ENCODE measurements around the gene COL6A2.

COL6A2 gene

DNA sequence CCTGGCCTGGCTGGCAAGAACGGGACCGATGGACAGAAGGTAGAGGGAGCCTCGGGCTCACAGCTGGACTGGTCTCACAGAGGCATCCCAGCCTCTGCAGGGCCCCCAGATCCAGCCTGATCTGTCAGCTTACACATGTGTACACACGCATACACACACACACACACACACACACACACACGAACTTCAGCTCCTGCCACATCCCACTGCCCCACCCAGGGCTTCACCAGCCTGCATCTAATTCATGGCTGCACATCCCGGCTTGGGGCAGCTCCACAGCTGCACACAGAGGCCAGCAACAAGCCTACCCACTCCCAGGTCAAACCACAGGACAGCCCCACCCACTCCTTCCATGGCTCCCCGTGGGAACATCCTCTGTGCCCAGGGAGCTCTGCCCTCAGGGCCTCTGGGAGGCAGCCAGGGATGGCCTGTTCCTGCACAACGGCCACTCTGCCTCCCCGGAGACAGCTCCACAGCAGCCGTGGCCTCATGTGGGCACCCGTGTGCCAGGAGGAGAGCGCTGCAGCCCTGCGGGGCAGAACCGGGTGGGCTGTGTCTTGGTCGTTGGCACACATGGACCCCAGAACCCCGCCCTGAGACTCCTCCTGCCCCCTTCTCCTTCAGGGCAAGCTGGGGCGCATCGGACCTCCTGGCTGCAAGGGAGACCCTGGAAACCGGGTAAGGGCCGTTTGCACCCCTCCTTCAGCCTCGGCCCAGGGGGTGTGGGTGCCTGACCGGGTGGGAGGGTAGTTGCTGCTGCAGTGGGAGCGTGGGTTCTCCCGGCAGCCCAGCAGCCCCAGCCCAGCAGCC lies 19.1 kb downstream of the COL6A2 start:
- DNase-seq: no peak

DNA sequence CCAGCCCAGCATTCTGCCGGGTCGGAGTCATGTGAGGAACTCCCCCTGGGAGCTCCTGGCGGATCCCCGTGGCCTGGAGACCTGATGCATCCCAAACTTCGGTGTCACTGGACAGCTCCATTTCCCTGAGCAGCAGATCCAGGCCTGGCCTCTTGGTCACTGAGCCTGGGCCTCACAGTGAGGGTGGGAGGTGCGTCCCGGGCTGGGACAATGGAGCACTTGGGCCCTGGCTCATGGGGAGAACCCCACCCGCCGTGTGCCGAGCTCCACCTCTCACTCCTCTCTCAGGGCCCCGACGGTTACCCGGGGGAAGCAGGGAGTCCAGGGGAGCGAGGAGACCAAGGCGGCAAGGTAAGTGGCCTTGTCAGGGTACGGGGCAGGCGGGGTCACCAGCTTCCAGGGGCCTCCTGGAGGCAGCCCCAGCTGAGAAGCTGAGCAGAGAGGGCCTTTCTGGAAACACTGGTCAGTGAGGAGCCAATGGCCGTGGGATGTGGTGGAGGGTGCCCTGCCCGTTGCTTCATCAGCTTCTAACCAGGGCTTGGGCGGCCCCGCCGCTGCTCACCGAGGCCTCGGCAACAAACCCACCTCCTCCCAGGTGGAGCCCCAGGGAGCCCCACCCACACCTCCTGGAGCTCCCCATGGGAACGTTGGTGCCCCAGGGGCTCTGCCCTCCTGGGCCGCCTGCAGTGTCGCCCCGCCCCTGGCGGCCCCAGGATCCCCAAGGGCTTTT lies 19.8 kb downstream of the COL6A2 start:
- no peak for DNase-seq

DNA sequence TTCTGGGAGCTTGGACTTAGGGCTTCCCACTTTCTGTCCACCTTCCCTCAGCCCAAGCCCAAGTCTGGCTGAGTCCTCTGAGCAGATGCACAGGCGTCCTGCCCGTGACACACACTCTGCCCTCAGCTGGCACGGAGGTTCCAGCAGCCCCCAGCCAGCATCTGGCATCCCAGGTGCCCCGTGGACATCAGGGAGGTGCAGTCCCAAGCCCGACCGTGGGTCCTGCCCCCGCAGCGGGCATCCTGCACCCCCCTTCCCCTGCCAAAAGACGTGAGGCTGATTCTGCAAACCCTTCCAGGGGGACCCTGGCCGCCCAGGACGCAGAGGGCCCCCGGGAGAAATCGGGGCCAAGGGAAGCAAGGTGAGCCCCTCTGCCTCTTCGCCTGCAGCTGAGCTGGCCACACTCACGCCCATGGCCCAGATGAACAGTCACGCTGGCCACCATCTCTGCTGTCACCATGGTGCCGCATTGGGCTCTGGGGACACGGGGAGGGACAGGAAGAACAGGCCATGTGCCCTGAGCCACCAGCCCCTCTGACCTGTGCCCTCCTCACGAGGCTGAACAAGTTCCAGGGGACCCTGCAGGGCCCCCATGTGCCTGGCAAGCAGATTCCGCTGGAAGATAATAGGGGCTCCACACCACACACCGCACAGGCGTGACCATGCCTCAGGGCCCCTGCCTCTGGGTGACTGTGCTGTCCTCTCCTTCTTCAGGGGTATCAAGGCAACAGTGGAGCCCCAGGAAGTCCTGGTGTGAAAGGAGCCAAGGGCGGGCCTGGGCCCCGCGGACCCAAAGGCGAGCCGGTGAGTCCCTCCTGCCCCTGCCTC lies 20.6 kb downstream of the COL6A2 start:
- DNase-seq: no peak

DNA sequence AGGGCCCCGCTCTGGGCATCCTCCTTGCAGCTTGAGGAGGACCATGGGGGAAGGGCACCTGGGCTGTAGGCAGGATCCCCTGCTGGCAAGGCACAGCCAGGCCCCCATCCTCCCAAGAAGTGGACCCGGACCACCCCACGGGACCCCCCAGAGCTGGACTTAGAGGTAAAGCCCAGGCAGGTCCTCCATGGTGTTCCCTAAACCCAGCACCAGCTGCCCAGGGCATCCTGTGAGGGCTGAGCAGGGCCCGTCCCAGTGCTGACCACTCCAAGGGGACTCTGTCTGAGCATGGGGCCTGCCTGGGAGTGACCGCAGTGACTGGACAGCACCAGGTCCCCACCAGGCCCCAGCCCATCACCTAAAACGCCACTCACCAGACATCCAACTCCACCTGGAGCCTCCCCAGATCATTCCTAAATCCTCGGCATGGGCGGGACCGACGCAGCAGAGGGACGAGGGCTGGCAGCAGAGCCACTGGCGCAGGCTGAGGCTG lies 21.3 kb downstream of the COL6A2 start:
- no peak for DNase-seq

DNA sequence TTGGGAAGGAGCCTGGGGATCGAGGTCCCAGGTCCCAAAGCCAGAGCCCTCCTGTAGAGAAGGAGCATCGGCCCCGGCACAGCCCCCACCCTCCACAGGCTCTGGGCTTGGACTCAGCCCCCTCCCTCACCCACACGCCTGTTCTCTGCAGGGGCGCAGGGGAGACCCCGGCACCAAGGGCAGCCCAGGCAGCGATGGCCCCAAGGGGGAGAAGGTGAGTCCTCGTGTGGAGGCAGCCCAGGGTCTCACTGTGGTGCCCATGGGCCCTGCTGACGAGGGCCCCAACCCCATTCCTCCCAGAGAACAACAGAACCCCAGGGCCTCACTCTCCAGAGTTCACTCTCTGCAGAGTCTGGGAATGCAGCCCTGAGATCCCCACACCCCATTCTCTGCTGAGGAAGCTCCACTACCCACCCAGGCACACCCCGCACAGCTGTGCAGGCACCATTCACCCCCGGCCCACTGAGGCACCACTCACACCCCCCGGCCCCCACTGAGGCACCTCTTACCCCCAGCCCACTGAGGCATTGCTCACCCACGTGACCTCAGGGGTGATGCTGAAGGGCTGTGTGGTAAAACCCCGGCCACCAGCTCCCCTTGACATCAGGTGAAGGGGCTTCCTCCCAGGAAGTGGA lies 21.8 kb downstream of the COL6A2 start:
- DNase-seq: no peak

DNA sequence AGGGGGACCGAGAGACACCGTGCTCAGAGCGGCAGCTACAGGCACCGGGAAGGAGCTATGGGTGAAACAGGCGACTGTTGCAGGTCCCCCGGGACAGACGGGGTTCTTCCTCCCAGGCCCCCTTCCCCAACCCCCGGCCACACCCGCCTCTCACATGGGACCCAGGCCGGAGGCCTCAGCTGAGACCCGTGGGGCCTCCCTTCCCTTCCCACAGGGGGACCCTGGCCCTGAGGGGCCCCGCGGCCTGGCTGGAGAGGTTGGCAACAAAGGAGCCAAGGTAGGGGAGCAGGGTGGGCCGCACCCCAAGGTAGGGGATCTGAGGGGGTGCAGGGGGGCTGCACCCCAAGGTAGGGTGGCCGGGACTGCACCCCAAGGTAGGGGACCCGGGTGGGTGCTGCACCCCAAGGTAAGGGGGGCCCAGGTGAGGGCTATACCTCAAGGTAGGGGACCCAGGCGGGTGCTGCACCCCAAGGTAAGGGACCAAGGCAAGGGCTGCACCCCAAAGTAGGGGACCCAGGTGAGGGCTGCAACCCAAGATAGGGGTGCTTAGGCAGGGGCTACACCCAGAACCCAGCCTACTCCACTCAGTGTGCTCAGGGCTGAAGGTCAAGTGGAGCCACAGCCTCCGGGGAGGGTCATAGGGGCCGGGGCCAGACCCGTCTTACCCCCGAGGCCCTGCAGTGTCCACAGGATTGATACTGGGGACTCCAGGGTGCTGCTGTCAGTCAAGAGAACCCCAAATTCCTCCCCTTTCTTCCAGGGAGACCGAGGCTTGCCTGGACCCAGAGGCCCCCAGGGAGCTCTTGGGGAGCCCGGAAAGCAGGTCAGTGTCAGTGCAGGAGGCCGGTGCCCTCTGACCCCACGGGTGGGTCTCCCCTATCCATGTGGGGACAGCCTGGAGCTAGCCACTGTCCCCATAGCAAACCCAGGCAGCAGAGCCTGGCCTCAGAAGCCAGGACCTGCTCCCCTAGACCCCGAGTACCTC lies 22.7 kb downstream of the COL6A2 start:
- DNase-seq: no peak

DNA sequence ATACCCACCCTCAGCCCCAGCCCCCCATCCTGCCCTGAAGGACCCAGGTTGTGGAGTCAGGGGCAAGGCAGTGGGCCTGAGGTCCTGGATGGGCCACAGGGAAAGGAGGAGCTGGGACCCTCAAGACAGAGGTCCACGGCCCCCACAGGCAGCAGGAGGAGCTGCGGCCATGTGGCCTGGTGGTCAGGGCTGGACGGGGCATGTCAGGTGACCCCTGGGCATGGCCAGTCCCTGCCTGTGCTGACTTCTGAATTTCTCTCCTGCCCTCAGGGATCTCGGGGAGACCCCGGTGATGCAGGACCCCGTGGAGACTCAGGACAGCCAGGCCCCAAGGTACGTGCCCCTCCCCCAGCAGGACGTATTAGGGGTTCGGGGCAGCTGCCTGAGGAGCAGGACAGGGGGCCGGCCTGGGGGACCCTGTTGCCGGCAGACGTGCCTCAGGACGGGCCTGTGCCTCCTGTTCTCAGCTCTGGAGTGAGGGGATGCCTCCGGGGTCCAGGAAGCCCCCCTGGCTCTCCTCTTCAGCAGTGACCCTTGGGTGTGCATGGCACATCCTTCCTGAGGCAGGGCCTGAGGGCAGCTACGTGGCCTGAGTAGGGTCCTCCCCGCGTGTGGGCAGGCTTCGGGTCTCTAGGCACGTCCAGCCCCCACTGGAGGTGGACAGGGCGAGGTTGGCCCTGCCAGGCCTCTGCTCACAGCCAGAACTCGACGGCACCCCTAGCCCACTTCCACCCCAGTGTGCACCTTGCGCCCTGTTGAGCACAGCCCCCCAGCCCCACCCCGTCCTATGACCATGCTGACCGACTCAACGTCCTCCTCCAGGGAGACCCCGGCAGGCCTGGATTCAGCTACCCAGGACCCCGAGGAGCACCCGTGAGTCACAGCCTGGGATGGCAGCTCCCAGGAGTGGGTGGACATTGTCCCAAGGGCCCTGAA lies 23.6 kb downstream of the COL6A2 start:
- no peak for DNase-seq

DNA sequence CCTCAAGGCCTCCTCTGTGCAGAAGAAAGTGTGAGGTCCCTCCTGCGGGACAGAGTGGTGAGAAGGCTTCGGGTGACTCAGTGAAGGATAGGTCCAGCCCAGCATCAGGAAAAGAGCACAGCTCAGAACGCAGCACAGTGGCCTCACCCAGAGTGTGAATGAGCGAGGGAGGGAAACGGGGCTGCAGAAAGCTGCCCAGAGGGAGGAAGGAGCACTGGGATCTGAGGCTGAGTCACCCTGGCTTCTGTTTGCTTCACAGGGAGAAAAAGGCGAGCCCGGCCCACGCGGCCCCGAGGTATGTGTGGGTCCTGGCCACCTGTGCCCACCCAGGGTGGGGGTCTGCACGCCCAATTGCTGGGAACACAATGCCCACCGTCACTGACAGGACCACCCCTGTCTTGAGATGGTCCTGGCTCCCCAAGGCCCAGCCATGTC lies 24.3 kb downstream of the COL6A2 start:
- no peak for DNase-seq

DNA sequence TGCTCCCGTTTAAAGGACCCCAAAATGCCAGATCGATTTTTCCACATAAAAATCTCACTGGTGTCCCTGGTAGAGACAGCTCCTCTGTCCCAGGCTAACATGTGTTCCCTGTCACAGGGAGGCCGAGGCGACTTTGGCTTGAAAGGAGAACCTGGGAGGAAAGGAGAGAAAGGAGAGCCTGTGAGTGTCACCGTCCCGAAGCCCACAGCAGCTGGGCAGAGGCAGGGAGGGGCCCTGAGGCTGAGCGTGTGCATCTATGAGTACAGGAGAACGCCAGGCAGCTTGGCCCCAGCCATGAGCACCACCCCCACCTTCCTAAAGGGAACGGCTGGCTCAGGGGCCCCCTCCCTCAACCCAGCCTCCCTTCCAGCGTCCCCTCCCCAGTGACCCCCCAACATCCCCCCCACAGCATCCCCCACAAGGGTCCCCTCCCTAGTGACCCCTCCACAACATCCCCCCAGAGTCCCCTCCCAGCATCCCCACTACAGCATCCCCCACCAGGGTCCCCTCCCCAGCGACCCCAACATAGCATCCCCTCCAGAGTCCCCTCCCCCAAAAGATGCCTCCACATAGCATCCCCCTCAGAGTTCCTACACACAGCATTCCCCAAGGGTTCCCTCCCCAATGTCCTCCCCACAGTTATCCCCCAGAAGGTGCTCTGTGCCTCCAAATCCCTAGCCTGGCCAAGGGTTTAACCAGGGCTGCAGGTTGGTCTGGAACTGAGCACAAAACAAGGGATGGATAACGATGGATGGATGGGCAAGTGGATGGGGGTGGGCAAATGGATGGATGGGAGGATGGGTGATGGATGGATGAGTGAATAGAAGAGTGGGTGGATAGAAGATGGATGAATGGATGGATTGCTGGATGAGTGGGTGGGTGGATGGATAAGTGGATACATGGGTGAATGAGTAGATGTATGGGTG lies 25.1 kb downstream of the COL6A2 start:
- DNase-seq: no peak

DNA sequence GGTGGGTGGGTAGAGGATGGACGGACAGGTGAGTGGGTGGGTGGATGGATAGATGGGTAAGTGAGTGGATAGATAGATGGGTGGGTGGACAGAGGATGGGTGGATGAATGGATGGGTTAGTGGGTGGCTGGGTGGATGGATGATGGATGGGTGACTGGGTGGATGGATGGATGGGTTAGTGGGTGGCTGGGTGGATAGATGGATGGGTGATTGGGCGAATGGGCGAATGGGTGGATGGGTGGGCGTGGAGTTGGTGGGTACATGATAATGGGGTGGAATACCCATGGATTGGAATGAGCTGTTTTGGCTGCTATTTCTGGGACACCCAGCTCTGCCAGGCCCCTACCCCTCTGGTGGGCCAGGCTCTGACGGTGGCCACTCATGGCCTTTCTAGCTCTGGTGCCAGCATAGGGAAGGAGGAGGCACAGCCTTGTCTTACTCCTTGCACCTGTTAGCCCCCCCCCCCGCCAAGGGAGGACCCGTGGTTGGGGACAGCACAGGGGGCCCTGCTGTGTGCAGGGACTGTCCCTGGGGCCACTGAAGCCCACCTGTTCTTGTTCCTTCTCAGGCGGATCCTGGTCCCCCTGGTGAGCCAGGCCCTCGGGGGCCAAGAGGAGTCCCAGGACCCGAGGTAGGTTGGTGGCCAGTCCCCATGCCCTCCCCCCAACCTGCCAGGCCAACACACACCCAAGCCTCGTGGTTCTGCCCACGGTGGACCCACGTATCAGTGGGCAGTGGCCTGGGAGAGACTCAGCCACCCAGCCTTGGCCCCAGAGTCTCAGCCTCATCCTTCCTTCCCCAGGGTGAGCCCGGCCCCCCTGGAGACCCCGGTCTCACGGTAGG lies 26.4 kb downstream of the COL6A2 start:
- DNase-seq: no peak

DNA sequence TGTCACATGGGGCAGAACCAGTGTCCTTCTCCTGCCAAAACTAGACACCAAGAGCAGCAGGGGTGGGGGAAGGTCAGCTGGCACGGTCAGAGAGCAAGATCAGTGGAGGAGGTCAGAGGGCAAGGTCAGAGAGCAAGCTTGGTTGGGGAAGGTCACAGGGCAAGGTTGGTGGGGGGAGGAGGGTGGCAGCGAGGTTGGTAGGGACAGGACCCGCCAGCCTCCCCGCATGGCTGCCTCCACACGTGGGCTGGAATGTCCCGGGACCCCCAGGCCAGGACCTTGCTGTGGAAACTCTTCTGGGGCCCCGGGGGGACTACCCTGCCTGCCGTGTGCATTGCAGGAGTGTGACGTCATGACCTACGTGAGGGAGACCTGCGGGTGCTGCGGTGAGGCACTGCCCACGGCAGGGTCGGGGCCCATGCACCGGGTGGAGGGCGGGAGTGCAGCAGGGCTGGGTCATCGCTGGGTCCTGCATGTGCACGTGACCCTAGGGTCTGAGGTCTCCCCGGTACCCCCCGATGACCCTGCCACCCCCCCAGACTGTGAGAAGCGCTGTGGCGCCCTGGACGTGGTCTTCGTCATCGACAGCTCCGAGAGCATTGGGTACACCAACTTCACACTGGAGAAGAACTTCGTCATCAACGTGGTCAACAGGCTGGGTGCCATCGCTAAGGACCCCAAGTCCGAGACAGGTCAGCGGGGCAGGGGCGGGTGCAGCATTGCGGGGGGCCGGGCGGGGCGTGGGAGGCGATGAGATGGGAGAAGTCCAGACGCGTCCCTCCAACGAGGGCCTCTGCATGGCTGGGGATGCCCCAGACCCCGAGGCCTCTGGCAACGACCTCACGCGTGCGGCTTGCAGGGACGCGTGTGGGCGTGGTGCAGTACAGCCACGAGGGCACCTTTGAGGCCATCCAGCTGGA lies 27.3 kb downstream of the COL6A2 start:
- no peak for DNase-seq

DNA sequence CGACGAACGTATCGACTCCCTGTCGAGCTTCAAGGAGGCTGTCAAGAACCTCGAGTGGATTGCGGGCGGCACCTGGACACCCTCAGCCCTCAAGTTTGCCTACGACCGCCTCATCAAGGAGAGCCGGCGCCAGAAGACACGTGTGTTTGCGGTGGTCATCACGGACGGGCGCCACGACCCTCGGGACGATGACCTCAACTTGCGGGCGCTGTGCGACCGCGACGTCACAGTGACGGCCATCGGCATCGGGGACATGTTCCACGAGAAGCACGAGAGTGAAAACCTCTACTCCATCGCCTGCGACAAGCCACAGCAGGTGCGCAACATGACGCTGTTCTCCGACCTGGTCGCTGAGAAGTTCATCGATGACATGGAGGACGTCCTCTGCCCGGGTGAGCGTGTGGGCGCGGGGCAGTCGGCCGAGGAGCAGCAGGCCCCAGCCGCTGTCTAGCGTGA lies 28.0 kb downstream of the COL6A2 start:
- DNase-seq: no peak

DNA sequence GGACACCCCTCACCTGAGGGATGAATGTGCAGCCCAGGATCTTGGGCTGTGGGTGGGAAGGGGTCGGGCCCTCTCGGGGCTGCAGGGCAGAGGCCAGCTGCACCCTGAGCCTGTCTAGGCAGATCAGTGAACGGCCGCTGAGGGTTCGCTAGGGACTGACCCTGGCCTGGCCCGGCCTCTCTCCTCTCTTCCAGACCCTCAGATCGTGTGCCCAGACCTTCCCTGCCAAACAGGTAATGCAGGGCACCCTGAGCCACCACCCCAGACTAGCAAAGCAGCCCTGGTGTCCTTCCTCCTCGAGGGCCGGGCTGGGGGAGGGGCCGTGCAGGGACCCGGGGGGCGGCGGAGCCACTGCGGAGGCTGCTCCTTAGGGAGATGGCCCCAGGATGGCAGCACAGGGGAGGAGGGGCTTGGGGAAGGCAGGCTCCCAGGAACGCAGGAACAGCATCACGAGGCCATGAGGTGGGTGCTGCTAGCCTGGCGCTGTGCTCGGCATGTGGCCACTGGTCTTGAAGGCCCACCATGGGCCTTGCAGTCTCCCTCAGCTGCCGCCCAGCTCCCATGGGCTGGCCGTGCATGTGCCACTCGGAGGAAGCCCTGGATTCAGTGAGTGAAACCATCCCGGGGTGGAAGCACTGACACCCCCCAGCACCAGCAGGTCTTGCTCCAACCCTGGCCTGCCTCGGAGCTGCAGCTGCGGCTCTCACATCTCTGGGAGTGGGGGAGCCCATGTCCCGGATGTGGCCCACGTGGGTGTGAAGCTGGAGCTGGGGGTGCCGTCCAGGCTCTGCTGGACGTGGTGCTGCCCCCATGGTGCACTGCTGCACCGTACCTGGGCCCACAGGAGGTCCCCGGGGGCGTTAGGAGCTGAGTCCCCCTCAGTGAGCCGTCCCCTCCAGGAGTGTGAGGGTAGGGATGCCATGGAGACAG lies 28.7 kb downstream of the COL6A2 start:
- no peak for DNase-seq

DNA sequence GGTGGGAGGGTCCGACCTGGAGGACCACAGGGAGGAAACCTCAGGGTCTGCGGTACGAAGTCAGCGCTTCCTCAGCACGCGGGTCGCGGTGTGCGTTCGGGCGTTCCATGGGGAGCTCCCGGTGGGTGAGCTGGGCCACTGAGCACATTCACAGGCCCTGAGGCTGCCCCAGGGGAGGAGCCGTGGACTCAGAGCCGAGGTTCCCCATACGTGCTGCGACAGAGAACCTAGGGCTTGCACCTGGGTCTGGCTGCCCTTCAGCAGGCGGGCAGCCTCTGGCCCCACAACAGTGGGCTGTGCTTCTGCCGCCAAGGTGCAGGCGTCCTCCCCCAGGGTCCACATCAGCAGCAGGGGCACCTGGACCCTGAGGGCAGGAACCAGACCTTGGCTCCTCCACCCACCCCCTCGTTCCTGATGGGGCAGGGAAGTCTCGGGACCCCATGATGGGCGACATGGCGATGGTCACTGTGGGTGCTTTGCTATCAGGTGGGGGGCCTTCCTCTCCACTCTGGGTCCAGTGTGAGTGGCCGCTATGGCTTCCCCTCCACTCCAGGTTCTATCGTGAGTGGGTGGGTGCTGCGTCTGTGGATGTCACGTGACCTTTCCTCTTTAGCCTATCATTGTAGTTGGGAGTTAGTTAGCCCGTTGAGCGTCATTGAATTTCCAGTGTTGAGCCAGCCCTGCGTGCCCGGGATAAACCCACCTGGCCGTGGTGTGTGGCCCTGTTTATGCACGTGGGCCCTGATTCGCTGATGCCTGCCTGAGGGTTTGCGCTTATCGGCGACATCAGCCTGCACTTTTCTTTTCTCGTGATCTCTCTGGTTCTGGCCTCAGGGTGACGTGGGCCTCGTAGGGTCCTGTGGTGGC lies 29.6 kb downstream of the COL6A2 start:
- no peak for DNase-seq

Measured in NCI-H1694 (cell line).